Hair follicular keratinocyte (primary cell): ENCODE results near the gene PIGO. TPM values are rescaled to one million over a fixed set of nuclear protein-coding genes. Genes with fewer than 3 reads are reported as not detected.

Source experiments
- total RNA-seq: library from RNA; depleted of rRNA; stranded (reverse); fragments of >200 nt; gene quantifications from 2 replicates; pipeline ENCODE4 v1.2.3, GENCODE V29; 2015

PIGO gene
- total RNA-seq: 22.6 and 27.0 TPM in 2 replicates

GRCh38 chr9:35096035-35096849 is at the start of gene PIGO:
Gene PIGO, minus strand, starts transcription at chr9:35096591. Its CDS starts 1,026 bp downstream, at chr9:35095565.

GRCh38 chr9:35115680-35116538 is 19.5 kb upstream of the PIGO start, which contains the start of gene ATOSB:
Gene ATOSB, minus strand, starts transcription at chr9:35115862. Its CDS starts 7,588 bp downstream, at chr9:35108274.

GRCh38 chr9:35102769-35103659 is 6.6 kb upstream of the PIGO start, which contains the start of gene STOML2:
Gene STOML2, minus strand, starts transcription at chr9:35103131. Its CDS starts 37 bp downstream, at chr9:35103094.

GRCh38 chr9:35079426-35080341 is 16.7 kb downstream of the PIGO start, which contains the start of gene FANCG:
Gene FANCG, minus strand, starts transcription at chr9:35079942. Its CDS starts 418 bp downstream, at chr9:35079524.

GRCh38 chr9:35072461-35073278 is 23.7 kb downstream of the PIGO start, which contains the start of gene VCP:
Gene VCP, minus strand, starts transcription at chr9:35072625. Its CDS starts 272 bp downstream, at chr9:35072353.

Other genes starting within 250 kb of the PIGO start
- gene PHF24, start 138.3 kb downstream of the PIGO start, total RNA-seq: 0.27 and 0.62 TPM in 2 replicates
- gene DNAJB5, start 106.8 kb downstream of the PIGO start, total RNA-seq: 28.9 and 29.7 TPM in 2 replicates
- 270 and 324 TPM in 2 replicates for gene VCP, start 24.0 kb downstream of the PIGO start, total RNA-seq
- gene FANCG, start 16.6 kb downstream of the PIGO start, total RNA-seq: 20.4 and 38.7 TPM in 2 replicates
- gene STOML2, start 6.5 kb upstream of the PIGO start, total RNA-seq: 192 and 304 TPM in 2 replicates
- 25.9 and 44.3 TPM in 2 replicates for gene ATOSB, start 19.3 kb upstream of the PIGO start, total RNA-seq
- 12.0 and 15.3 TPM in 2 replicates for gene UNC13B, start 65.4 kb upstream of the PIGO start, total RNA-seq